NB4 (cell line): ENCODE measurements around the gene SDHAF1.

Experiments
- DNase-seq: peaks from one replicate; pipeline ENCODE4 v3.0.0; 2010; ENCODE audit warnings: low read depth
- H3K4me3 ChIP-seq: one replicate; pipeline ENCODE4 v1.5.1; 2011; ENCODE audit warnings: mild to moderate bottlenecking, low read depth, low read length, moderate library complexity
- MYC ChIP-seq: IDR thresholded peaks from 2 replicates; pipeline ENCODE4 v1.6.1; 2011; ENCODE audit warnings: low read depth, low read length
- POLR2A ChIP-seq: IDR thresholded peaks from 2 replicates; pipeline ENCODE4 v1.6.1; 2011; ENCODE audit warnings: mild to moderate bottlenecking; ENCODE audit not compliant: insufficient read length; ENCODE audit errors: extremely low read depth
- TF ChIP-seq, protein P1 (sequence below): IDR thresholded peaks from one replicate; pipeline ENCODE4 v1.5.1; 2012; ENCODE audit warnings: low read depth, low read length
- TF ChIP-seq, protein P2 (sequence below): IDR thresholded peaks from 2 replicates; pipeline ENCODE4 v1.6.1; 2011; ENCODE audit warnings: low read depth, low read length

The SDHAF1 gene

DNA sequence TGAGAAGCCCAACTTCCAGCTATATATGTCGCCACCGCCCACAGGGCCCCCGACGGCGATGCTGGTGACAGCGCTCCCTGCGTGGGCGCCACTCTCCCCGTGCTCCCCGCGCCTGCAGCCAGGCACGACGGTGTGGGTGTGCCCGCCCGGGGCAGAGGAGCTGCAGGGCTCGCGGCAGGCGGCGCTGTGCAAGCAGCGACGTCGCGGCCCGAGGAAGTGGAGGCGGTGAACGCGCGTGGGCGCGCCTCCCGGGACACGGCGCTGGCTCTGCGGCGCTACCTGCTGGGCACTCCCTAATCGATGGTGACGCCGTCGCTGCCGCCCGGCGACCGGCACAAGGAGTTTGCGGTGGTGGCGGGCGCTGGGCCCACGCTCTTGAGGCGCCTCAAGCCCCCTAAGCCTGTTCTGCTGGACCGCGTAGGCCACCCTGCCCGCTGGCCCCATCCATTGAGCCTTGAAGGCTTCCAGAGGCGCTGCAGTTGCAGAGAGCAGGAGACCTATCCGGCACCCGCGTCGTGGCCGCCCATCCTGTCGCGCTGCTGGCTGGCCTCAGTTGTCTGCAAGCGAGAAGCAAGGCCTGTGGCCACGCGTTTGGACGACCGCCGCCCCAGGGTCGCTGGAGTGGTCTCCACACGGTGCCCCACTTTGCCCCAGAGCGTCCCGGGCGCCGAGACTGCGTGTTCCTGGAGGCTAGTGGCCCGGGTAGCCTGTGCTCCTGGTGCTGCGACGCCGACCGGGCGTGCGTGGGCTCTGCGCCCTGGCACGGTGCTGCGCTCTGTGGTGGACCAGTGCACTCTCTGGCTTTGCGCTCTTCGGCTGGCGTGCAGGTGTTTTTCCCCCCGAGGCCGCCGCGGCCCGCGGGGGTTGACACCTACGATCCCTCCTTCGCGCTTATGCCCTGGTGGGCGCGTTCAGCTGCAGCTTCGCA lies 35.7 kb upstream of the SDHAF1 start:
- DNase-seq = no peak
- TF ChIP-seq, protein P1, sequence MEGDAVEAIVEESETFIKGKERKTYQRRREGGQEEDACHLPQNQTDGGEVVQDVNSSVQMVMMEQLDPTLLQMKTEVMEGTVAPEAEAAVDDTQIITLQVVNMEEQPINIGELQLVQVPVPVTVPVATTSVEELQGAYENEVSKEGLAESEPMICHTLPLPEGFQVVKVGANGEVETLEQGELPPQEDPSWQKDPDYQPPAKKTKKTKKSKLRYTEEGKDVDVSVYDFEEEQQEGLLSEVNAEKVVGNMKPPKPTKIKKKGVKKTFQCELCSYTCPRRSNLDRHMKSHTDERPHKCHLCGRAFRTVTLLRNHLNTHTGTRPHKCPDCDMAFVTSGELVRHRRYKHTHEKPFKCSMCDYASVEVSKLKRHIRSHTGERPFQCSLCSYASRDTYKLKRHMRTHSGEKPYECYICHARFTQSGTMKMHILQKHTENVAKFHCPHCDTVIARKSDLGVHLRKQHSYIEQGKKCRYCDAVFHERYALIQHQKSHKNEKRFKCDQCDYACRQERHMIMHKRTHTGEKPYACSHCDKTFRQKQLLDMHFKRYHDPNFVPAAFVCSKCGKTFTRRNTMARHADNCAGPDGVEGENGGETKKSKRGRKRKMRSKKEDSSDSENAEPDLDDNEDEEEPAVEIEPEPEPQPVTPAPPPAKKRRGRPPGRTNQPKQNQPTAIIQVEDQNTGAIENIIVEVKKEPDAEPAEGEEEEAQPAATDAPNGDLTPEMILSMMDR = no peak
- TF ChIP-seq, protein P2, sequence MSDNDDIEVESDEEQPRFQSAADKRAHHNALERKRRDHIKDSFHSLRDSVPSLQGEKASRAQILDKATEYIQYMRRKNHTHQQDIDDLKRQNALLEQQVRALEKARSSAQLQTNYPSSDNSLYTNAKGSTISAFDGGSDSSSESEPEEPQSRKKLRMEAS = no peak
- TF ChIP-seq MYC (no peak), POLR2A (no peak)

DNA sequence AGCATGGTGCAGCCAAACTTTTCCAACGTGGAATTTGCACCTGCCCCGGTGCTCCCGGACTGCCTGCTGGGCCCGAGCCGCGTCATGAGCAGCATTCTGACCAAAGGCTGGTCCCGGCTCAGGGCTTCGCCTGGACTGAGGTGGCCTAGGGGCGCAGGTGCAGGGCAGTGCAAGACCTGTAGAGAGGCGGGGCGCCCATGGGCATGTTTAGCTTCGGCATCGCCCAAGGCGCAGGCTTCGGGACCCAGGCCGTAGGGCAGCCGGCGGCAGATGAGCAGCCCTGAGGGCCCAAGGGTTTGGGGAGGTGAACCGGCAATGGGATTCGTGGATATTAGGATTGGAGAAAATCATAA lies 35.0 kb upstream of the SDHAF1 start:
- no peak for DNase-seq
- no peak for TF ChIP-seq POLR2A
- TF ChIP-seq, protein P1 = no peak
- no peak for TF ChIP-seq MYC
- TF ChIP-seq, protein P2 = no peak
- H3K4me3 ChIP-seq = no peak overlapping the region

More for the DNA sequence above, 35.7 kb upstream of the SDHAF1 start:
- H3K4me3 ChIP-seq = no peak overlapping the region

- H3K4me3 ChIP-seq = no peak overlapping the region
- no peak for DNase-seq
- TF ChIP-seq MYC (no peak), POLR2A (no peak)
- TF ChIP-seq, protein P1 = no peak
- TF ChIP-seq, protein P2 = no peak
Measured at GRCh38 chr19:35960432-35960972, 34.5 kb upstream of the SDHAF1 start.

DNA sequence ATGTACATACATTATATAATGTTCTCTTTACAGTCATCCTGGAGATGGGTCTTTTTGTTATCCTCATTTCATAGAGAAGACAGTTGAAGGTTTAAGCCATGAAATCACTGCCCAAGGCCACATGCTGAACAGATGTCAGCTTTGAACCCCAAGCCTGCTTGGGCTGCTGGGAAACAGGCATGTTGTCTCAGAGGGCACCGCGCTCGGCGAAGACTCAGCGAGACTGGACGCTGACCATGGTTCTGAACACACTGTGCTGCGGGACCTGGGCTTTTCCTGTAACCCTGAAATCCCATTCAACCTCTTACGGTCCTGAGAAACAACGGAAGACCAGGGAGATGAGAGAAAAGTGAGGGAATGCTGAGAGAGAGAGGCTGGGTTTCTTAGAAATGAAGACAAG lies 31.5 kb upstream of the SDHAF1 start:
- H3K4me3 ChIP-seq = no peak overlapping the region
- DNase-seq = peak; percentile 46
- TF ChIP-seq, protein P1 = no peak
- TF ChIP-seq, protein P2 = 0 out of 2 replicates have a peak, but pooled peaks have one; percentile 50

DNA sequence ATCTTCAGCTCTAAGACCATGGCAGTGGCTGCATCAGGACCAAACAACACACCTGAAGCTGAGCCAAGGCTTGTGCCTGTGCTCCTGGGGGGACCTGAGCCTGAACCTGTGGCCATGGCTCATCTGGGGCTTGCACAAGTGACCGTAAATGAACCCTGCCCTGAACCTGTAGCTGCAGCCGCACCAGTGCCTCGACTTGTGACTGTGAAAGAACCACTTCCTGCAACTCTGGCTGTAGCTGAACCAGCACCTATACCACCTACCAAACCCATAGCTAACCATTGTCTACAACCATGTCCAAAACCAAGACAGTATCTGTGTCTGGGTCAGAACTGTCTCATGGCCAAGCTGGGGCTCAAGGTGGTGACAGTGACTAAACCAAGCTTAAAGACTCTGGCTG lies 28.2 kb upstream of the SDHAF1 start:
- DNase-seq = no peak
- TF ChIP-seq, protein P2 = no peak
- TF ChIP-seq MYC = no peak
- TF ChIP-seq POLR2A = no peak
- TF ChIP-seq, protein P1 = no peak
- H3K4me3 ChIP-seq = no peak overlapping the region
